MV-4-11 (cell line): ENCODE data around the gene MAS1.
A peak's percentile ranks its signal among the peaks of the same experiment; 100 is the strongest.
"Not testable (repeated sequence)": the region's sequence is repeated elsewhere in the genome, so short reads cannot be mapped to it uniquely, and the experiment has no call there.

ENCODE experiments used
- DNase-seq: peaks from one replicate; lab custom pipeline; 2025; lab: John Stamatoyannopoulos, UW

MAS1 gene

GRCh38 chr6:159890792-159891191 is at the start of gene MAS1:
Gene MAS1 (plus strand): TSS chr6:159890988. CDS start chr6:159906956, 15,968 bp downstream.
- DNase-seq = no peak

- no peak for DNase-seq
Measured at GRCh38 chr6:159842035-159842434, 48.8 kb upstream of the MAS1 start.

DNA sequence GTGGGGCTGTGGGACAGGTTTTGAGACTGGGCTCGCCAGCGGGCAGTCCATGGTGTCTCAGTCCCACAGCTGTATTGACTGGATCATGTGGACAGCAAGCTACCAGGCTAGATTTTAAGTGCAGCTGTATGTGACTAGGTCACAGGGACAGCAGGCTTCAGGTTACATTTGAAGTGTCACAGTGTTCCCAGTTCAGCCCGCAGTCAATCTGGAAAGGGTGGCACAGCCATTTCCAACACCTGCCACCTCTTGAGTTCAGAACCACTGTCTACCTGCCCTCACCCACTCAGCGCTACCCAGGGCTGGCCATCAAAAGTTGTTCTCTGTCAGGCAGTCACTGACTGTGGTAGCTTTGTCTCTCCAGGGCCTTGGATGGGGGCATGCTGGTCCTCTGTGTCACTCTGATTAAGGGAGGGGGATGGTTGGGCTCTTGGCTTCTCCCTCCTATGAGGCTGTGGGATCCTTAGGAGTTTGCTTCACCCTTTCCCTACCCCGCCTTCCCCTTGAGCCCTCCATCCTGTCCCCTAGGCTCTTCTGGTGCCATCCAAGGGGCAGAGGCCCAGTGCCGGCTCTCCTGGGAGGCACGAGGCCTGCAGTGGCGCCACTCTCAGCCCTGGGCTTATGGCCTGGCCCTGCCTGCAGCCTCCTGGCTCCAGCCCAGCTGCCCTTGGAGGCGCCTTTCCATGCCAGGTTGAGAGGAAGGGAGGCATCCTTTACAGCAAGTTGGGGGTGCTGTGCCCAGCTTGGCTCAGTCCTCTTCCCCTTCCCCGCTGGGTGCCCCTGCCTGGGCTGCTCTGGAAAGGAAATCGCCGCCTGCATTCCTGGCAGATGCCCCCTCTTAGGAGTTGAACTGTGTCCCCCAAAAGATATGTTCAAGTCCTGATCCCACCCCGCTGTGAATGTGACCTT is 45.8 kb upstream of the MAS1 start:
- DNase-seq = no peak

DNA sequence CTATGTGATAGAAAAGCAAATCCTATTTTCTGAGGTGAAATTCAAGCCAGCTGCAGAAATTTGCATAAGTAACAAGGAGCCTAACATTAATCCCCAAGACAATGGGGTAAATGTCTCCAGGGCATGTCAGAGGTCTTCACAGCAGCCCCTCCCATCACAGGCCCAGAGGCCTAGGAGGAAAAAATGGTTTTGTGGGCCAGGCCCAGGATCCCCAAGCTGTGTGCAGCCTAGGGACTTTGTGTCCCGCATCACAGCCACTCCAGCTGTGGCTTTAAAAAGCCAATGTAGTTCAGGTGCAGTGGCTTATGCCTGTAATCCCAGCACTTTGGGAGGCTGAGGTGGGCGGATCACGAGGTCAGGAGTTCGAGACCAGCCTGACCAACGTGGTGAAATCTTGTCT is 42.2 kb upstream of the MAS1 start:
- DNase-seq = not testable (repeated sequence)

GRCh38 chr6:159849851-159850250 is 40.9 kb upstream of the MAS1 start:
- DNase-seq = not testable (repeated sequence)

GRCh38 chr6:159852877-159853276 is 37.9 kb upstream of the MAS1 start:
- peak; percentile 54 for DNase-seq

GRCh38 chr6:159853754-159854153 is 37.0 kb upstream of the MAS1 start:
- no peak for DNase-seq

DNA sequence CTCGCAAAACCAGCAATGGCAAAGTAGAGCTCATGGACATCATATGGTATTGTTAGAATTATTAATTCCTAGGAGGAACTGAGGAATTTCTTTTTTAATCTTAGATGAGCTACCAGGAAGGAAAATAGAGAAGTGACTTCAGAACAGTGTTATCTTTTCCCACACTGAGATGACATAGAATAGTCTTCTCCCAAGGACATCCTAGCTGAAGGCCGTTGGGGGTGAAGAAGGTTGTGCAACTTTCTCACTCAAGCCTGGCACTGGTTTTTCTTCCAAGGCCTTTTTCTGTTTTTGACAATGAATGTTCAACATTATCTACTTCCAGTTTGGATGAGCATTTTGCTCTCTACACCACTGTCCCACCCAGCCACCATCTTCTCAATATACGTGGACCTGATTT is 35.8 kb upstream of the MAS1 start:
- peak; percentile 73 for DNase-seq

- DNase-seq = no peak
Measured at GRCh38 chr6:159858259-159858658, 32.5 kb upstream of the MAS1 start.

DNA sequence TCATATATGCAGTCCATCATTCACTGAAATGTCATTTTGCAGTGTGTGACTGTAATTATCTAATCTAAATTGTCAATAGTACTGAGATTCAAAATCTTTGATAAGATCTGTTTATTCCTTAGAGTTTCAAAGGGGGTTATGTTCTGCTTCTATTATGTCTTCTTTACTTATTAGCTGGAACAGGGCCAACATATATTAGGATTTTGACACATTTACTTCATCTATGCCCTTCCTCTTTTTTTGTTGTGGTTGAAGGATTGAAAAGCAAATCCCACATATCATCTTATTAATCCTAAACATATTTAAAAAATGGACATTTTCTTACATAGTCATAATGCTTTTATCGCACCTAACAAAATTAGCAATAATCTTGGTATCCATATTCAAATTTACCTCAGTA is 30.3 kb upstream of the MAS1 start:
- peak; percentile 11 for DNase-seq

- no peak for DNase-seq
Measured at GRCh38 chr6:159862103-159862502, 28.7 kb upstream of the MAS1 start.

DNA sequence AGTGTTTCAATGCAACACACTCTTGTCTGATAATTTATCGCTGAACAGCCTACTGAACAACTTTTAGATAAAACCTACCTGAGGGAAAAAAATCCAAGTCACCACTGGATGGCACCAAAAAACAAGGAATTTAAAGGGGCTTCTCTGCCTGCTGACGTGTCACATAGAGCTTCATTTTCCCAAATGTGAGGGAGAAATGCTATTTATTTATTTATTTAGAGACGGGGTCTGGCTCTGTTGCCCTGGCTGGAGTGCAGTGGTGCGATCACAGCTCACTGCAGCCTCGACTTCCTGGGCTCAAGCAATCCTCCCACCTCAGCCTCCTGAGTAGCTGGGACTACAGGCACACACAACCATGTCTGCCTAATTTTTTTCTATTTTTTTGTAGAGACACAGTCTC is 27.4 kb upstream of the MAS1 start:
- peak; percentile 57 for DNase-seq

DNA sequence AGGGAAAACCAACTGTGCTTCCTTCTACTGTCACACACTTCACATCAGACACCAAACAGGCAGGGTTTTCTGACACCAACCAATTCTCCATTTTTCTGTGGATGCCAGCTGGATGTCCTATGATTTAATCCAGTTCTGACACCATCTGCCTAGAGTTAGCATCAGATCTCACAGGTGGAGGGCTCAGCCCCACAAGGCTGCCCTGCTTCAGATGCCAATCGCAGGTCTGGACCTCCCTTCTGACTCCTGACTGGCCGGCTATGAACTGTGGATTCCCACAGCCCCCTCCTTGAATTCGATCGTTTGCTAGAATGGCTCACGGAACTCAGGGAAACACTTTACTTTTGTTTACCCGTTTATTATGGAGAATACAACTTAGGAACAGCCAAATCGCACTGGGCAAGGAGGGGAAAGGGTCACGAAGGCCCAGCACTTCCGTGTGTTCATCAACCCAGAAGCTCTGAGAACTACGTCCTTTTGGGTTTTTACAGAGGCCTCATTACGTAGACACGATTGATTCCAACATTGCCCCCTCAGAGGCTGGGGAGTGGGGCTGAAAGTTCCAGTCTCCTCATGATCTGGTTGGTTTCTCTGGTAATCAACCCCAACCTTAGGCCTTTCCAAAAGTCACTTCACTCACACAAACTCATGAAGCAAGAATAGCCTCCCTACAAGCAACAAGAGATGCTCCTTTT is 25.4 kb upstream of the MAS1 start:
- no peak for DNase-seq

DNA sequence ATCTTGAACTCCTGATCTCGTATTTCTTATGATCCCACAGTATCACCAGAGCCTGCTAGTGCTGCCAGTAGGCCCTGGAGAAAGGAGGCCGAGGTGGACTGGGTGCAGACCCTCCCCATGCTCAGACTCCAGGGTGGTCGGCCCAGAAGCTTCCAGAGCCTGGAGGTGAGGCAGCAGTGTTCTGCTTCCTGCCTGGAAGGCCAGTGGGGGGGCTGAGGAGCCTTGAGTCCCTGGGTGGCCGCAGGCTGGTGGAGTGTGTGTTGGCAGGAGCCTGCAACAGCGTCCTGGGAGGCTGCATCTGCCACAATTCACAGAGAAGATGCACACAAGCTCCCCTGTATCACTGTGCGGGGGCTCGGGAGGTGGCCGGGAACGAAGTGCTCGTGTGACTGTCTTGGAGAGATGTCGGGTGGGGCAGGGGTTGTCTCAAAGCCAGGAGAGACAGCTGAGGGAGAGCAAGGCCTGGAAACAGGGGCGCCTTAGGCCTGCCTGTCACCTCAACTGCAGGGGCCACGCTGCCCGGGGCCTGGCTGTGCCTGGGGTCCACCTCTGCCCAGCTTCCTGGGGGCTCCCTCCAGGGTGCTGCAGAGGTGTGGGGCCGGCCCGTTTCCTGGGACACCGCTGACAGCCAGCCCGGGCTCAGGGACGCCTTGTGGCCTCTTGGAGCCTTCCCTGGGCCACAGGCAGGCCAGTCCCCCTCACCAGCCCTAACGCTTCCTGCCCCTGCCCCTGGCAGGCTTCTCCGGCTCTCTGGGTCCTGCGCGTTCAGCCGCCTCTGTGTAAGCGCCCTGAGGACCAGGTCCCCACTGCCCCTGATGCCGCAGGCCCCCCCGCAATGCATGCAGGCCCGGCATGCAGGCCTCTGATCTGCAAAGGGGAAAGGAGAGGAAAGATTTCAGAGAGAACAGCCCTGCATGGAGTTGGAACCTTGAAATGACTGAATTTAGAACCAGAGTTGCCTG is 24.2 kb upstream of the MAS1 start:
- DNase-seq = no peak

GRCh38 chr6:159871241-159871640 is 19.5 kb upstream of the MAS1 start:
- no peak for DNase-seq

- peak; percentile 30 for DNase-seq
Measured at GRCh38 chr6:159871906-159872305, 18.9 kb upstream of the MAS1 start.

- DNase-seq = peak; percentile 36
Measured at GRCh38 chr6:159874435-159874834, 16.4 kb upstream of the MAS1 start.

GRCh38 chr6:159875194-159875593 is 15.6 kb upstream of the MAS1 start:
- DNase-seq = no peak

GRCh38 chr6:159876242-159876641 is 14.5 kb upstream of the MAS1 start:
- no peak for DNase-seq

GRCh38 chr6:159877256-159877808 is 13.5 kb upstream of the MAS1 start:
- DNase-seq = no peak

GRCh38 chr6:159878341-159878740 is 12.4 kb upstream of the MAS1 start:
- no peak for DNase-seq

DNA sequence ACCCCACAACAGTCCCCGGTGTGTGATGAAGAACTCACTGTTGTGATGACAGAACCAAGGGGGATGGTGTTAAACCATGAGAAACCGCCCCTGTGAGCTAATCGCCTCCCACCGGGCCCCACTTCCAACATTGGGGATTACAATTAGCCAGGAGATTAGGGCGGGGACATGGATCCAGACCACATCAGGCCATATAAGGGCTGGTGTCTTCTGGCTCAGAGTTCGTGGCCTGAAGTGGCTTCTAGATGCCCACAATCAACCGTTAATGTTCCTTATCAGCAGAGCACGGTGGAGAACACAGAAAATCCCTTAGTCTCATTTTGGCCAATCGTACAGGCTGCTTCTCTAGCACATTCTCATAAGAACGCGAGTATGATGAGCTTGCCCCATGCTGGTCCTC is 10.9 kb upstream of the MAS1 start:
- DNase-seq = no peak
